ENCODE results near the gene NFAM1.

DNA sequence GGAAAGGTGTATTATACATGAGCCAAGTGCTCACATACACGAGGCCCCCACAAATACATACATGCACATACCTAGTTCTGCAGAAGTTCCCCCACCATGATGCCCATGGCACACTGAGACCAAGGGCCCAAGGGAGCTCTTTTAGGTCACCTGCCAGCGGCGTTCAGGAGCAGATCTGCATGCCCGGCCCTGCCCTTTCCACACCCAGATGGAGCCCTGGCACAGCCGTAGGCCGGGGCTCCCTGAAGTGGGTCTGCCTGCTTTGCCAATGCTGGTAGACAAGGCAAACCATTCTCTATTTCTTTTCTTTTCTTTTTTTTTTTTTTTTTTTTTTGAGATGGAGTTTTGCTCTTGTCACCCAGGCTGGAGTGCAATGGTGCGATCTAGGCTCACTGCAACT lies 21.5 kb downstream of the NFAM1 start:
- TF ChIP-seq POLR2A (IDR thresholded peaks at IDR 0.05), result no peak
- TF ChIP-seq, protein P1, sequence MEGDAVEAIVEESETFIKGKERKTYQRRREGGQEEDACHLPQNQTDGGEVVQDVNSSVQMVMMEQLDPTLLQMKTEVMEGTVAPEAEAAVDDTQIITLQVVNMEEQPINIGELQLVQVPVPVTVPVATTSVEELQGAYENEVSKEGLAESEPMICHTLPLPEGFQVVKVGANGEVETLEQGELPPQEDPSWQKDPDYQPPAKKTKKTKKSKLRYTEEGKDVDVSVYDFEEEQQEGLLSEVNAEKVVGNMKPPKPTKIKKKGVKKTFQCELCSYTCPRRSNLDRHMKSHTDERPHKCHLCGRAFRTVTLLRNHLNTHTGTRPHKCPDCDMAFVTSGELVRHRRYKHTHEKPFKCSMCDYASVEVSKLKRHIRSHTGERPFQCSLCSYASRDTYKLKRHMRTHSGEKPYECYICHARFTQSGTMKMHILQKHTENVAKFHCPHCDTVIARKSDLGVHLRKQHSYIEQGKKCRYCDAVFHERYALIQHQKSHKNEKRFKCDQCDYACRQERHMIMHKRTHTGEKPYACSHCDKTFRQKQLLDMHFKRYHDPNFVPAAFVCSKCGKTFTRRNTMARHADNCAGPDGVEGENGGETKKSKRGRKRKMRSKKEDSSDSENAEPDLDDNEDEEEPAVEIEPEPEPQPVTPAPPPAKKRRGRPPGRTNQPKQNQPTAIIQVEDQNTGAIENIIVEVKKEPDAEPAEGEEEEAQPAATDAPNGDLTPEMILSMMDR (IDR thresholded peaks at IDR 0.05), result no peak
- no peak for TF ChIP-seq EP300 (IDR thresholded peaks at IDR 0.05)
